Transverse colon (tissue), 4 donors: ENCODE data around the gene MRPS6. TPM values are rescaled to one million over a fixed set of nuclear protein-coding genes. Genes with fewer than 3 reads are reported as not detected.

Experiments
- DNase-seq: peaks from one replicate; pipeline ENCODE4 v3.0.0-alpha.2; 2019
- H3K27ac ChIP-seq, 4 donors: fragments of 200-600 bp; sonication (generic); 2 replicates each; pipeline ENCODE4 v1.5.1; 2016 to 2018; ENCODE audit warnings: inconsistent platforms in 4 of 4
- H3K27me3 ChIP-seq: fragments of 200-600 bp; sonication (generic); 2 replicates; pipeline ENCODE4 v1.5.1; 2017; ENCODE audit warnings: inconsistent platforms
- H3K36me3 ChIP-seq, 4 donors: fragments of 200-600 bp; sonication (generic); 2 replicates each; pipeline ENCODE4 v1.5.1; 2017 to 2019; ENCODE audit warnings: inconsistent platforms in 4 of 4
- H3K4me1 ChIP-seq, 4 donors: fragments of 200-600 bp; sonication (generic); 2 replicates each; pipeline ENCODE4 v1.5.1; 2017 to 2020; ENCODE audit warnings: inconsistent platforms in 4 of 4
- H3K4me3 ChIP-seq, 4 donors: fragments of 200-600 bp; sonication (generic); 1 replicate in 1 of 4; 2 replicates in 3 of 4; pipeline versions ENCODE4 v1.5.1 to v1.6.1; 2017 to 2019; ENCODE audit warnings: inconsistent platforms in 4 of 4
- H3K9me3 ChIP-seq, 2 donors: fragments of 200-600 bp; sonication (generic); 2 replicates each; pipeline ENCODE4 v1.5.1; 2017 to 2019; ENCODE audit warnings: inconsistent platforms in 2 of 2
- CTCF ChIP-seq, 5 experiments: fragments of 200-600 bp in 3 of 5; fragments of 450-650 bp in 2 of 5; sonication (generic) in 3 of 5; IDR thresholded peaks; 1 replicate in 2 of 5; 2 replicates in 3 of 5; pipeline ENCODE4 v1.5.1; 2016 to 2017; ENCODE audit warnings: antibody characterized with exemption in 5 of 5, inconsistent platforms in 3 of 5, mild to moderate bottlenecking in 2 of 5, moderate library complexity in 1 of 5
- EP300 ChIP-seq: sonication (generic); formaldehyde crosslinking; IDR thresholded peaks from one replicate; pipeline ENCODE4 v1.6.1; 2017; ENCODE audit warnings: antibody characterized with exemption, low read depth
- POLR2A ChIP-seq: fragments of 450-650 bp; IDR thresholded peaks from one replicate; pipeline ENCODE4 v1.6.1; 2016; ENCODE audit warnings: antibody characterized with exemption, mild to moderate bottlenecking, moderate library complexity
- POLR2AphosphoS5 ChIP-seq, 3 donors: sonication (generic); formaldehyde crosslinking; IDR thresholded peaks; one replicate each; pipeline ENCODE4 v1.6.1; 2016; ENCODE audit warnings: antibody characterized with exemption in 3 of 3
- WGBS, 2 donors: methylation state at CpG; one replicate each; pipeline ENCODE4 v1.1.5; 2018; ENCODE audit warnings: low coverage in 1 of 2; 5-methylcytosine and 5-hydroxymethylcytosine counted together
- in situ Hi-C, 4 donors: fragments of 200-750 bp; cut with MboI; loops; one replicate each; pipeline versions ENCODE4 v1.15.0 to v1.15.1; 2017; ENCODE audit warnings: low sequenced_read_pairs in 3 of 4, low pct_ligation_motif_present in 1 of 4, low pct_unique_long_range_greater_than_20kb in 1 of 4
- intact Hi-C: fragments of 100-400 bp; cut with DNase I; formaldehyde crosslinking; loops from one replicate; pipeline ENCODE4 v1.15.1; 2023; ENCODE audit warnings: low total_unique reads
- total RNA-seq, 4 donors: library from RNA; depleted of rRNA; stranded (reverse); fragments of >200 nt; gene quantifications; one replicate each; pipeline ENCODE4 v1.1.0, GENCODE V29; 2016

MRPS6 gene
- total RNA-seq, 4 donors from 2014 or later, result 27.9 to 59.1 (median 35.6) TPM

- Histone ChIP-seq H3K4me3 (no peak overlapping the region), H3K4me1 (peaks cover 14 to 34% (median 19%) of the 10 kb centered on the region in 4 donors), H3K36me3 (no peaks in the 10 kb centered on the region), H3K27ac (no peak overlapping the region), H3K27me3 (no peaks in the 10 kb centered on the region), H3K9me3 (no peaks in the 10 kb centered on the region)
- intact Hi-C loops (no loop called here), in situ Hi-C loops (no loop called here)
- no peak for DNase-seq
- 87 to 93% methylated on average over 2 to 5 of the region's 5 CpGs for WGBS, 2 donors
- no peak for TF ChIP-seq EP300
- no peak for TF ChIP-seq POLR2A
- TF ChIP-seq POLR2AphosphoS5 (IDR thresholded peaks at IDR 0.05), result no peak
- TF ChIP-seq CTCF (IDR thresholded peaks at IDR 0.05), result no peak
These were observed 62.0 kb downstream of the MRPS6 start for GRCh38 chr21:34135330-34135729.

GRCh38 chr21:34141373-34141772, 68.0 kb downstream of the MRPS6 start:
- DNase-seq, result no peak
- in situ Hi-C loops, result no loop called here
- WGBS, 2 donors, result 95% methylated on average over 4 of the region's 4 CpGs; no CpG with 5 or more reads in 1 of the 2 donors
- Histone ChIP-seq H3K36me3 (peaks cover 0 to 7% (median 0%) of the 10 kb centered on the region in 4 donors), H3K27me3 (no peaks in the 10 kb centered on the region), H3K4me1 (no peaks in the 10 kb centered on the region), H3K9me3 (no peaks in the 10 kb centered on the region), H3K4me3 (no peak overlapping the region), H3K27ac (no peak overlapping the region)
- TF ChIP-seq POLR2A, result no peak
- intact Hi-C loops, result no loop called here

- Histone ChIP-seq H3K4me1 (peaks cover 0 to 5% (median 0%) of the 10 kb centered on the region in 4 donors), H3K27ac (no peak overlapping the region), H3K4me3 (no peak overlapping the region), H3K27me3 (no peaks in the 10 kb centered on the region), H3K9me3 (no peaks in the 10 kb centered on the region), H3K36me3 (peaks cover 0 to 7% (median 0%) of the 10 kb centered on the region in 4 donors)
- no peak for TF ChIP-seq POLR2AphosphoS5 (IDR thresholded peaks at IDR 0.05)
- TF ChIP-seq CTCF (IDR thresholded peaks at IDR 0.05), result no peak
- TF ChIP-seq POLR2A, result no peak
- no peak for TF ChIP-seq EP300
- WGBS, 2 donors, result 84 to 95% methylated on average over 10 to 13 of the region's 13 CpGs
- intact Hi-C loops (no loop called here), in situ Hi-C loops (no loop called here)
- DNase-seq, result no peak
These were observed 70.4 kb downstream of the MRPS6 start for GRCh38 chr21:34143685-34144182.

GRCh38 chr21:34144224-34144623, 70.8 kb downstream of the MRPS6 start:
- no peaks in the 10 kb centered on the region for H3K9me3 ChIP-seq
- intact Hi-C loops, result no loop called here
- DNase-seq, result no peak
- in situ Hi-C loops, result no loop called here
- TF ChIP-seq POLR2A (no peak), CTCF (IDR thresholded peaks at IDR 0.05) (no peak), POLR2AphosphoS5 (IDR thresholded peaks at IDR 0.05) (no peak), EP300 (no peak)
- no peak overlapping the region for H3K27ac ChIP-seq
- H3K27me3 ChIP-seq, result no peaks in the 10 kb centered on the region
- no peak overlapping the region for H3K4me3 ChIP-seq
- peaks cover 0 to 7% (median 0%) of the 10 kb centered on the region in 4 donors for H3K36me3 ChIP-seq
- peaks cover 0 to 5% (median 0%) of the 10 kb centered on the region in 4 donors for H3K4me1 ChIP-seq
- 91% methylated on average over 6 of the region's 6 CpGs; no CpG with 5 or more reads in 1 of the 2 donors for WGBS, 2 donors
